GM12878 (cell line): Measurements from ENCODE around the gene ISY1. TPM values are rescaled to one million over a fixed set of nuclear protein-coding genes. Genes with fewer than 3 reads are reported as not detected.

ENCODE experiments used
- ATAC-seq: fragments of 200-7000 bp; cut with Tn5 transposase; 3 replicates; pipeline ENCODE4 v1.9.1; 2020; ENCODE audit warnings: mild to moderate bottlenecking, moderate library complexity
- BruUV-seq: library from RNA; stranded (reverse); fragments of 400-500 nt; replicated peaks from 2 replicates; lab custom pipeline; 2021; lab: Mats Ljungman, UMichigan
- CTCF ChIA-PET: fragments of 300-600 bp; sonication (Branson Sonifier 250); formaldehyde crosslinking; extraction: SDS; loops from one replicate; lab custom pipeline; 2021; ENCODE audit warnings: inconsistent platforms; lab: Yijun Ruan, JAX
- POLR2A ChIA-PET: fragments of 350-600 bp; formaldehyde crosslinking; extraction: SDS; loops from one replicate; lab custom pipeline; 2021; ENCODE audit warnings: inconsistent platforms; lab: Charles Lee
- RAD21 ChIA-PET: fragments of 300-600 bp; sonication (Branson Sonifier 250); formaldehyde crosslinking; loops from one replicate; lab custom pipeline; 2023; ENCODE audit warnings: antibody characterized with exemption; ENCODE audit not compliant: unreplicated experiment; lab: Charles Lee
- SMC1A ChIA-PET: fragments of 300-600 bp; sonication (Branson Sonifier 250); formaldehyde crosslinking; loops from one replicate; lab custom pipeline; 2023; ENCODE audit not compliant: unreplicated experiment, uncharacterized antibody; lab: Charles Lee
- DNase-seq: peaks from one replicate; pipeline ENCODE4 v3.0.0-alpha.2; 2011; ENCODE audit warnings: low read depth, low spot score
- FAIRE-seq: peaks from 3 replicates; lab custom pipeline; 2011; peaks lifted over from hg19 to GRCh38; lab: Jason Lieb, UNC
- H2AFZ ChIP-seq: 2 replicates; pipeline ENCODE4 v1.6.0; 2011; ENCODE audit warnings: low read depth, low read length, control low read depth; ENCODE audit not compliant: control insufficient read depth
- H3K27ac ChIP-seq: 2 replicates; pipeline ENCODE4 v1.5.1; 2011; ENCODE audit warnings: control low read depth; ENCODE audit not compliant: control insufficient read depth, insufficient read depth
- H3K27me3 ChIP-seq, 2 experiments: replicated peaks in 1 of 2; 2 replicates each; pipeline versions ENCODE4 v1.6.0 to v1.6.1; 2011; ENCODE audit warnings: low read length in 1 of 2; ENCODE audit not compliant: control insufficient read depth in 2 of 2, insufficient read depth in 2 of 2
- H3K36me3 ChIP-seq, 2 experiments: 2 replicates each; pipeline ENCODE4 v1.5.1; 2011; ENCODE audit warnings: low read length in 1 of 2; ENCODE audit not compliant: control insufficient read depth in 2 of 2, insufficient read depth in 2 of 2
- H3K4me1 ChIP-seq: 2 replicates; pipeline ENCODE4 v1.6.1; 2011; ENCODE audit warnings: mild to moderate bottlenecking, low read length, moderate library complexity, mixed read lengths; ENCODE audit not compliant: control insufficient read depth, insufficient read depth
- H3K4me2 ChIP-seq: 2 replicates; pipeline ENCODE4 v1.6.0; 2011; ENCODE audit warnings: control low read depth; ENCODE audit not compliant: control insufficient read depth, insufficient read depth
- H3K4me3 ChIP-seq: fragments of 200-600 bp; sonication (generic); 2 replicates; pipeline ENCODE4 v1.5.1; 2016
- H3K79me2 ChIP-seq: 2 replicates; pipeline ENCODE4 v1.6.0; 2011; ENCODE audit warnings: low read length; ENCODE audit not compliant: control insufficient read depth, insufficient read depth
- H3K9ac ChIP-seq: 2 replicates; pipeline ENCODE4 v1.8.0; 2011; ENCODE audit warnings: low read length, control low read depth, mixed read lengths; ENCODE audit not compliant: control insufficient read depth, insufficient read depth
- H3K9me3 ChIP-seq: replicated peaks from 3 replicates; pipeline ENCODE4 v1.5.1; 2011; ENCODE audit warnings: mild to moderate bottlenecking, low read length; ENCODE audit not compliant: control insufficient read depth, insufficient read depth
- H4K20me1 ChIP-seq: 2 replicates; pipeline ENCODE4 v1.6.0; 2011; ENCODE audit not compliant: control insufficient read depth, insufficient read depth
- ATF3 ChIP-seq: IDR thresholded peaks from 2 replicates; pipeline ENCODE4 v1.6.1; 2011; ENCODE audit warnings: low read depth, mild to moderate bottlenecking, low read length, moderate library complexity, borderline replicate concordance; ENCODE audit errors: extremely low read depth
- BMI1 ChIP-seq: fragments of 450-650 bp; IDR thresholded peaks from 2 replicates; pipeline ENCODE4 v1.6.1; 2016; ENCODE audit warnings: mild to moderate bottlenecking, moderate library complexity, borderline replicate concordance
- BRCA1 ChIP-seq: IDR thresholded peaks from 2 replicates; pipeline ENCODE4 v1.6.1; 2011; ENCODE audit warnings: low read depth, low read length, improper control_type of control experiment
- CBFB ChIP-seq: IDR thresholded peaks from 2 replicates; pipeline ENCODE4 v1.6.1; 2016; ENCODE audit warnings: antibody characterized with exemption, low read depth
- CHD4 ChIP-seq: fragments of 200-600 bp; sonication (generic); IDR thresholded peaks from 2 replicates; pipeline ENCODE4 v1.6.1; 2016; ENCODE audit warnings: mild to moderate bottlenecking
- DPF2 ChIP-seq: fragments of 450-650 bp; IDR thresholded peaks from 2 replicates; pipeline ENCODE4 v1.6.1; 2017; ENCODE audit warnings: mild to moderate bottlenecking
- ESRRA ChIP-seq: IDR thresholded peaks from 2 replicates; pipeline ENCODE4 v1.6.1; 2012; ENCODE audit warnings: mild to moderate bottlenecking, low read length, improper control_type of control experiment
- GATAD2B ChIP-seq: fragments of 450-650 bp; conservative IDR thresholded peaks from 2 replicates; pipeline ENCODE4 v1.6.1; 2017; ENCODE audit warnings: low read depth, mild to moderate bottlenecking, moderate library complexity
- HCFC1 ChIP-seq: fragments of 150-350 bp; IDR thresholded peaks from 2 replicates; pipeline ENCODE4 v1.6.1; 2014; ENCODE audit warnings: low read length
- JUNB ChIP-seq: IDR thresholded peaks from 2 replicates; pipeline ENCODE4 v1.6.1; 2016; ENCODE audit warnings: antibody characterized with exemption, mild to moderate bottlenecking
- MAX ChIP-seq: IDR thresholded peaks from 2 replicates; pipeline ENCODE4 v1.6.1; 2012; ENCODE audit warnings: low read depth, low read length, improper control_type of control experiment
- SKIL ChIP-seq: fragments of 450-650 bp; IDR thresholded peaks from 2 replicates; pipeline ENCODE4 v1.6.1; 2017; ENCODE audit warnings: mild to moderate bottlenecking, low read depth, inconsistent platforms; ENCODE audit not compliant: poor library complexity, severe bottlenecking
- STAT3 ChIP-seq: IDR thresholded peaks from 2 replicates; pipeline ENCODE4 v1.6.1; 2011; ENCODE audit warnings: low read depth, low read length, improper control_type of control experiment
- TCF12 ChIP-seq: IDR thresholded peaks from 2 replicates; pipeline ENCODE4 v1.6.1; 2011; ENCODE audit warnings: low read depth, mild to moderate bottlenecking, low read length
- ZBTB11 ChIP-seq: fragments of 450-650 bp; formaldehyde crosslinking; IDR thresholded peaks from 2 replicates; pipeline ENCODE4 v1.5.0; 2022; ENCODE audit warnings: mild to moderate bottlenecking, missing genetic modification characterization
- WGBS: methylation state at CpG from one replicate; pipeline ENCODE4 v1.1.6; 2016; ENCODE audit warnings: low lambda C conversion rate; ENCODE audit not compliant: insufficient replicate concordance, insufficient coverage; ENCODE audit errors: missing lambda C conversion rate; 5-methylcytosine and 5-hydroxymethylcytosine counted together
- in situ Hi-C: fragments of 300-500 bp; cut with MboI; formaldehyde crosslinking; loops from 9 replicates; pipeline ENCODE4 v1.14.3; 2018; ENCODE audit warnings: mixed read lengths
- intact Hi-C: fragments of 100-400 bp; cut with micrococcal nuclease; formaldehyde crosslinking; loops from one replicate; pipeline ENCODE4 v1.14.2; 2022; ENCODE audit not compliant: unreplicated experiment
- polyA plus RNA-seq, 11 experiments: library from polyadenylated mRNA; depleted of rRNA in 4 of 11; unstranded in 6 of 11; stranded (reverse) in 5 of 11; fragments of >200 nt; fragmentation: Nextera tagmentation in 4 of 11; fragmentation: Illumina TruSeq in 1 of 11; extraction: Ambion mirVana in 4 of 11; extraction: Trizol in 1 of 11; gene quantifications; 1 replicate in 1 of 11; 2 replicates in 10 of 11; pipeline versions ENCODE4 v1.2.1 to v1.2.3, GENCODE V29; 2011 to 2016; ENCODE audit warnings: inconsistent platforms in 2 of 11, missing spikeins in 2 of 11, low read depth in 1 of 11
- total RNA-seq, 4 experiments: library from RNA; depleted of rRNA in 3 of 4; stranded (reverse); fragments of >200 nt in 3 of 4; fragmentation: Illumina TruSeq in 1 of 4; extraction: Trizol in 1 of 4; gene quantifications; 2 replicates each; pipeline versions ENCODE4 v1.2.1 to v1.2.3, GENCODE V29; 2013 to 2021

The ISY1 gene
- total and polyA plus RNA-seq, 10 of the 15 experiments (the other 5 are each of a cell fraction or from before 2014, with no cell fraction given), result 28.3 to 72.2 (median 44.7) TPM

- H3K9ac ChIP-seq, result no peak overlapping the region
- SMC1A ChIA-PET, result interaction anchor here (1.3 to 1.4 kb wide), 2 partner anchors 18 to 20 kb away, joined by 3 read pairs; no protein-coding TSS in a partner anchor
- no peaks in the 10 kb centered on the region for H3K27me3 ChIP-seq
- H3K36me3 ChIP-seq, result no peaks in the 10 kb centered on the region
- intact Hi-C loops (no loop called here), in situ Hi-C loops (no loop called here)
- TF ChIP-seq STAT3 (no peak), ATF3 (no peak), DPF2 (no peak), ZBTB11 (CRISPR knock-in tag) (no peak), BMI1 (no peak), BRCA1 (no peak), ESRRA (no peak), GATAD2B (no peak), MAX (no peak), JUNB (no peak), SKIL (no peak), TCF12 (no peak), CHD4 (no peak), HCFC1 (no peak), CBFB (no peak)
- no peaks in the 10 kb centered on the region for H3K9me3 ChIP-seq
- POLR2A ChIA-PET, result no interaction called here
- no TSS peak for BruUV-seq
- FAIRE-seq (no peak), DNase-seq (no peak), ATAC-seq (no peak)
- no peak overlapping the region for H3K4me2 ChIP-seq
- H3K27ac ChIP-seq, result no peak overlapping the region
- no peak overlapping the region for H3K4me3 ChIP-seq
- H4K20me1 ChIP-seq, result no peaks in the 10 kb centered on the region; the same call in 1 of the 2 replicates
- H3K79me2 ChIP-seq, result no peaks in the 10 kb centered on the region
- CTCF ChIA-PET, result interaction anchor here (0.6 to 2.7 kb wide), 5 partner anchors 46 to 239 kb away, joined by 3 to 9 read pairs (median 3); a partner anchor contains a TSS
- no peak overlapping the region for H2AFZ ChIP-seq
- no peaks in the 10 kb centered on the region for H3K4me1 ChIP-seq
- 94% methylated on average over 1 of the region's 1 CpG for WGBS
- RAD21 ChIA-PET, result no interaction called here
Measured at GRCh38 chr3:129100274-129100673, 60.6 kb downstream of the ISY1 start.
